HG03097 (cell line): Measurements from ENCODE around the gene ZDHHC7.
"Not testable (repeated sequence)": the region's sequence is repeated elsewhere in the genome, so short reads cannot be mapped to it uniquely, and the experiment has no call there.

Experiments used
- ATAC-seq: cut with Tn5 transposase; IDR thresholded peaks from one replicate; pipeline ENCODE4 v1.9.1; 2021; ENCODE audit not compliant: unreplicated experiment, low FRiP score

The ZDHHC7 gene, protein sequence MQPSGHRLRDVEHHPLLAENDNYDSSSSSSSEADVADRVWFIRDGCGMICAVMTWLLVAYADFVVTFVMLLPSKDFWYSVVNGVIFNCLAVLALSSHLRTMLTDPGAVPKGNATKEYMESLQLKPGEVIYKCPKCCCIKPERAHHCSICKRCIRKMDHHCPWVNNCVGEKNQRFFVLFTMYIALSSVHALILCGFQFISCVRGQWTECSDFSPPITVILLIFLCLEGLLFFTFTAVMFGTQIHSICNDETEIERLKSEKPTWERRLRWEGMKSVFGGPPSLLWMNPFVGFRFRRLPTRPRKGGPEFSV

DNA sequence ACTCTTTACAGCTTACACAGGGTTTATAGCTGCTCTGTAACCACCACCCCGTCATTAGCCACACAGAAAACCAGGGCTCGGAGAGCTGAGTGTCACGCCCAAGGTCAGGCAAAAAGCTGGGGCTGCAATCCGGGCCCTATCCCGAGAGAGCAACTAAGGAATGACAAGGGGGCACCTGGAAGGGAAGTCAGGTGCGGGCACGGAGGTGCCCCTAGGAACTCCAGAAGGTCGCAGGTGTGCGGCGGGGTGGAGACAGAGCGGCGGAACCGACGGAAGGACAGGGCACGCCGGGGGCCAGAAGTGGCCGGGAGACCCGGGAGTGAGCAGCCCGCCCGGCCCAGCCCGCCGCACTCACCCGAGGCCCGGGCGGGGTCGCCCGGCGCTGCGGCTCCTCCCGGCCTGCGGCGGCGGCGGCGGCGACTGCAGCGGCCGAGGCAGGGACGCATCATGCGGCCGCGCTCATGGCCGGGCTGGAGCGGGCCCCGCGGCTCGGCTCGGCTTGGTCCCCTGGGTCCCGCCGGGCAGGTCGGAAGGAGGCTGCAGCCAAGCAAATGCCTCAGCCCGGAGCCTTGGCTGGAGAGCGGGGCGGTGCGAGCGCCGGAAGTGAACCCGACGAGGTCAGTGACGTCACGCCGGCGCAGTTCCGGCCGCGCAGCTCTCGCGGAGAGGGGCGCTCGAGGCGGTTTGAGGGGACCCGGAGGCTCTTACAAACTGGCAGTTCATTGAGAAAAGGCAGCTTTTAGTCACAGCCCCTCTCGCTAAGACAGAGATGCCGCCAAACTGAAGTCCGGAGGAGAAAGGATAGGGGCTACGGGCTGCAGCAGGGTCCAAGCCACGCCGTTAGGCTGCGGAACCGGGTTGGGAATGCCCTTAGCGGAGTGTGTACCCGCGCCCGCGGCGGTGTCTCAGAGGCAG is at the start of gene ZDHHC7:
Gene ZDHHC7, minus strand, starts transcription at position 605 of the 915 bp plus-strand sequence. CDS start 20,917 bp downstream, outside the sequence.
- ATAC-seq, result peak; percentile 86

DNA sequence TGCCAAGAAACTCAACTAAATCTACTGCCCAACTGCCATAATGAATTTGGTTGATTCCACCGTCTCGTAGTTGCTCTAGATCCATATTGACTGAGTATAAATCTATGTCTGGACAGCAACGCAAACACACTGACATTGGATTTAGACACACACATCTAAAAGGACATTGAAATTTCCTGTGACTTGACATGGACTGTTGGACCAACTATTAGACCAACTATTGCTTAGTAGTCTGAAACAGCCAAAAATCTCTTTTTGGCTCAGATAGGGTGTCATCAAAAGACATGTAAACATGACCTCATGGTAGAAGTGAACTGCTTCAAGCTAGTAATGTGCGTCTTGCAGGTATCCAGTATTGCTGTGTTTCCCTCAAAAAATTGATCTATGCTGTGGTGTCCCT is 47.6 kb upstream of the ZDHHC7 start:
- ATAC-seq, result no peak

DNA sequence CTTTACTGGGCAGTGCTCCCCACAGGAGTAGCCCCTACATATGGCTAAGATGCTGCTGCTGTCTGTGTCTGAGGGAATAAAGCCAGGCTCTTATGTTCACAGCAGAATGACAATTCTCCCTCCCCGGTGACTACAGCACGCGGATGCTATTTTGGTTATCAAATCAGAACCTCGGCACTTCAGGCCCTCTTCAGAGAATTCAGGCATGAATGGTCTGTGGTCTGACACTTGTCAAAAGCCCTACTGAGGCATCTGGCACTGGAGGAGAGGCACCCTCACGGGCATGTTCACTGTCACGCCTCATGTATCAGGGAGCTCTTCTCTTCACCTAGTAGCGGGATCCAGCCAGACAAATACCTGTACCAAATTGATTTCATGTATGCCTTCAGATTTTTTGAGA is 46.6 kb upstream of the ZDHHC7 start:
- no peak for ATAC-seq

DNA sequence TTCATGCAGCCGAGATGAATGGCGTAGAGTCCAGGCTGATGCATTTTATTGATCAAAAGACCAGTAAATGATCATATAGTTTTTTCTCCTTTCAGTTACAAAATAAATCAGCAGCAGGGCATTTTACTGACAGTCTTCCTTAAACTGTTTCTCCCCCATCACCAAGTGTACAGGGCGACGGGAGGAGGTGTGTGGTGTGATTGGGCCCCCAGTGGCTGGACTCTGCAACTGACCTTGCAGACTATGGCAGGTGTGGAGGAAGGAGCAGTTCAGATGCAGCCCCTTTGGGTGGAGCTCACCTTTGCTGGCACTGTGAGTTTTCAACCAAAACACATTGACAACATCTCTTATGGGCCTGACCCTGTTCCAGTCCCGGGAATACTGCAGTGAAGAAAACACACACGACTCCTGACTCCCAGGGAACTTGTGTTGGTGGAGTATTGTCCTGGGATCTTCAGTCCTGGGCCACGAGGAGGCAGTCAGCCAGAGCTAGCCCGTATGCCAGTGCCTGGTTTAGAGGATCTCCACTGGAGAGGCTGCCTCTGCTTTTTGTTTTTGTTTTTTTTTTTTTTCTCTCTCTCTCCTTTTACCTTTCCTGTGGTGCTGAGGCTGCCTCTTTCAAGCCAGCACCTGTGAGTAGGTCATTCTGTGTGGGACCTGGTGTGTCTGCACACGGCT is 46.0 kb upstream of the ZDHHC7 start:
- no peak for ATAC-seq

DNA sequence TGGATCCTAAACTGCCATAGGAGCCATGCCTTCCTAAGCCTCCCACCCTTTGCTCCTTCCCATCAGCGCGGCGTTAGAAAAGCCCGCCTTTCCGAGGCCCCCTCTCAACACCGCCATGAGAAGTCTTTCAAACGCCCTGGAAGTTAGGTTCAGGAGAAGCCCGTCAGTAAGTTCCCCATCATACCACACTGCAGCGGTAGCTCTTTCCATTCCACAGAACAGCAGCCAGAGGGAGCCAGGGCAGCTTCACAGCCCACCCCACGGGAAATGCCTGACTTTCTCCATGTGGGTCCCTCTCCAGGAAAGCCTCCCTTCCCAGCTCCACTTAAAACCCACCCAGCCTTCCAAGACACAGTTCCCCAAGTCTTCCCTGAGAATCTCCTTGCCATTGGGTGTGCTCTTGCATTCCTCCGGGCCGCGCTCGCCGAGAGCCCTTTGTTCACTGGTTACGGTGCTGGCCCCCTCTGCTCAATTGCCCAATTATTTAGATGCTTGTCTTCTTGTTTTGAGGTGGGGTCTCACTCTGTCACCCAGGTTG is 44.9 kb upstream of the ZDHHC7 start:
- no peak for ATAC-seq

DNA sequence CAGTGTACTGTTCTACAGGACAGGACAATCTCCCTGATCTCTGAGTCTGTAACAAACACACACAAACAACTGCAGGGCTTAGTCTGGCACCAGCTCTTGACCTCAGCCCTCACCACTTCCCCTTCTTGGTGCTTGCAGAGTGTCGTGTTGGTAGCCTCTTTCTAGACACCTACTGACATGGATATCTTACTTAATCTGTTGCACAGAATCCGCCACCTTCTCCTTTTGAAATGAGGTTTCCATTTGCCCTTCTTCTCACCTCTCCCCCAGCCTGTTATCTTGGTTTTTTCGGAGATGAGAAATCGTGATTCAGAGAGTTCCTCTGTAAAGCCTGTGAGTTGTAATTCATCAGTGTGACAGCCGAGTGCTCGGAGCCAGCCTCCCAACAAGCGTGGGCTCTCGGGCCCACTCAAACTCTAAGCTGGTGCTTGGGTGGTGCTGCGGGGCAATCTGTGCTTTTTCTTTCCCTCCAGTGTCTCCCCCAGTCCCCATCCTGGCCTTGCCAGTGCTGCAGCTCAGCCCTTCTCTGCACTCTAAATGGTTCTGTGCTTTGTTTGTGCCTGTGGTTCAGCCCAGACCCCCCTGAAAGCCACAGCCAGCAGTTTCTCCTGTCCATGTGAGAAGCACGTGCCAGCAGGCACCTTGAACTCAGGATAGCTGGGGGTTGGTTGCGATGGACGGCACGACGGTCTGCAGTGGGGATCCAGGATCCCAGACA is 44.3 kb upstream of the ZDHHC7 start:
- peak; percentile 82 for ATAC-seq

DNA sequence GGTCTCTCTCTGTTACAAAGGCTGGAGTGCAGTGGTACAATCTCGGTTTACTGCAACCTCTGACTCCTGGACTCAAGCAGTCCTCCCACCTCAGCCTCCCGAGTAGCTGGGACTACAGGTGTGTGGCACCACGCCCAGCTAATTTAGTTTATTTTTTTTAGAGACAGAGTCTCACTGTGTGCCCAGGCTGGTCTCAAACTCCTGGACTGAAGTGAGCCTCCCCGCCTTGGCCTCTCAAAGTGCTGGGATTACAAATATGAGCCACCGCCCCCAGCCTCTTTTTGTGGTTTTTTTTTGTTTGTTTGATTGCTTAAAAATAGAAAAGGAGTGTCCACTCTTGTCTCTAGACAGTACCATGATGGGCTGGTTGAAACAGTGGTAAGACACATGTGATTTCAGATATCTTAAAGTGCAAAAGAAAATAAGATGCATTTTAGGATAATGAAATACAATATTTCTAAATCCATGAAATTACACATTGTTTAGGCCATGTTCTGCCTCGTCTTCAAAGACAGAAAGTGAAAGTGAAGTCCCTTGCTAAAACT is 43.7 kb upstream of the ZDHHC7 start:
- ATAC-seq, result no peak

DNA sequence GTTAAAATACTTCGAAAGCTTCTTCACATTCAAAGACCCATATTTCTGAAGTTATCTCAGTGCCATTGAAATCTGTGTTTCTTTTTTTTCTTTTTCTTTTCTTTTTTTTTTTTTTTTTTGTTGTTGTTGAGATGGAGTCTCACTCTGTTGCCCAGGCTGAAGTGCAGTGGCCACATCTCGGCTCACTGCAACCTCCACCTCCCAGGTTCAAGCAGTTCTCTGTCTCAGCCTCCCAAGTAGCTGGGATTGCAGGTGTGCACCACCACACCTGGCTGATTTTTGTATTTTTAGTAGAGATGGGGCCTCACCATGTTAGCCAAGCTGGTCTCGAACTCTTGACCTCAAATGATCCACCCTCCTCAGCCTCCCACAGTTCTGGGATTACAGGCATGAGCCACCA is 43.0 kb upstream of the ZDHHC7 start:
- not testable (repeated sequence) for ATAC-seq

DNA sequence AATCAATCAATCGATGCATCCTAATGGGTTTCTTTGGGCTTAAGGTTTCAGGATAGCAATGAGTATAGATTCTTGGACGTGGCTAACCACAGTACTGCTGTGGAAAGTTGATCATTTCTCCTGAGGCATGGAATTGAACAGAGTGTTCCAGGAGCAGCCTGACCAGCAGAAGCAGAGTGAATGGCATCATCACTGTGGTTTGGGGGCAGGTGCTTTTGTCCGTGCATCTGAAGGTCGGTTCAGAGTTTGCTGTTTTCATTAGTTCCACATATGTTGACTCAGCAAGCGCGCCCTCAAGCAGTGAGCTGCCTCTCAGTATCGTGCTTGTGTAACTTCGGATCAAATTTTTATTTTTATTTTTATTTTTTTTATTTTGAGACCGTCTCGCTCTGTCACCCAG is 41.2 kb upstream of the ZDHHC7 start:
- no peak for ATAC-seq

DNA sequence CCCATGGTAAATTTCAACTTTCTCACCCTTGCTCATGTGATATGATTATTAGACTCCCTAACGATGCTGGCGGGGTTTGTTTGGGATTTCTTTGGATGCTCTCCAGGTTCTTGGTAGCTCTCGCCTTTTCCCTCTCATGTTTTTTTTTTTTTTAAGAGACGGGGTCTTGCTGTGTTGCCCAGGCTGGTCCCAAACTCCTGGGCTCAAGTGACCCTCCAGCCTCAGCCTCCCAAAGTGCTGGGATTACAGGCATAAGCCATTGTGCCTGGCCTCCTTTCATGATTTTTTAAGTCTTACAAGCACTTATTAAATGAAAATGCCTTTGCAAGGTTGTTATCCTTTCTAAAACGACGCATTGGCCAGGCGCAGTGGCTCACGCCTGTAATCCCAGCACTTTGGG is 40.3 kb upstream of the ZDHHC7 start:
- ATAC-seq, result no peak

DNA sequence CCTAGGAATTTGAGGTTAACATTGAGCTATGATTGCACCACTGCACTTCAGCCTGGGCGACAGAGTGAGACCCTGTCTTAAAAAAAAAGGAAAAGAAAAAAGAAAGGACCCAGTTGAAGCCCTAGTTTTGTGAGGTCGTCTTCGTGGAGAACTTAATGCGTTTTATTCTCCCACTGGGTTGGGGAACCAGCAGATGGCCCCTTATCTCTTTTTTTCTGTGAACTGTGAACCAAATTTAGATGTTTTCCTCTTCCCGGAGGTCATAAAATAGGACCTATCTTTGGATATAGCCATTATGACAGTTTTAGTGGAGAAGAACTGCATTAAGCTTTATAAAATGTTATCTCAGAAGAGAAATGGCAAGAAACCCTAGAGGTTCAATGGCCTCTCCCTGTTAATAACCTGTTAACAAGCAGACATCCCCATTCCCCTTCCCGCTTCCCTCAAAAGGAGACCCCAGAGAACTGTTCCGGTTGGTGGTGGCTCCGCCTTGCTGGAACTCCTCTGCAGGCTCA is 39.8 kb upstream of the ZDHHC7 start:
- ATAC-seq, result no peak

DNA sequence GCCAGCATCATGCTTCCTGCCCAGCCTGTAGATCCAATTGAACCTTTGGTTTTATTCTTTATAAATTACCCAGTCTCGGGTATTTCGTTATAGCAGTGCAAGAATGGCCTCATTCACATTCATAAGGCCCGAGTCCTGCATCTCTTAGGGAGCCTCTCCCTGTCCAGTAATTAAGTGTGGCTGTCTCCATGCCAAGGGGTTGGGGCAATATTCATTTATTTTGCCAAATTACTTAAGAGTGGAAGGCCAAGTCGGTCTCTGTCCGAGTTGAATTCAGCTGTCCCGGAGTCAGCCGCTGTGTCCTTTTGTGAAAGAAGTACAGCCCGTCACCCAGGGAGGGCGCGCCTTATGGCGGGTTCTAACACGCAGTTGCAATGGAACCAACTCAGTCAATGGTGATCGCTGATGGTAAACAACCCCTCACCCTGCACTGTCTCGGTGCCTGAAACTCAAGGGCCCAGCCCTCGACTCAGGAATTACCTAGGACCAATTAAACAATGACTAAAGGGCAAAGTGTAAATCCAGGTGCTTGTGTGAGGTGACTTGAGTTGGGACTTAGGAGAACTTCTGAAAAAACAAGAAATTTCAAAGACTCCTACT is 38.5 kb upstream of the ZDHHC7 start:
- ATAC-seq, result no peak

DNA sequence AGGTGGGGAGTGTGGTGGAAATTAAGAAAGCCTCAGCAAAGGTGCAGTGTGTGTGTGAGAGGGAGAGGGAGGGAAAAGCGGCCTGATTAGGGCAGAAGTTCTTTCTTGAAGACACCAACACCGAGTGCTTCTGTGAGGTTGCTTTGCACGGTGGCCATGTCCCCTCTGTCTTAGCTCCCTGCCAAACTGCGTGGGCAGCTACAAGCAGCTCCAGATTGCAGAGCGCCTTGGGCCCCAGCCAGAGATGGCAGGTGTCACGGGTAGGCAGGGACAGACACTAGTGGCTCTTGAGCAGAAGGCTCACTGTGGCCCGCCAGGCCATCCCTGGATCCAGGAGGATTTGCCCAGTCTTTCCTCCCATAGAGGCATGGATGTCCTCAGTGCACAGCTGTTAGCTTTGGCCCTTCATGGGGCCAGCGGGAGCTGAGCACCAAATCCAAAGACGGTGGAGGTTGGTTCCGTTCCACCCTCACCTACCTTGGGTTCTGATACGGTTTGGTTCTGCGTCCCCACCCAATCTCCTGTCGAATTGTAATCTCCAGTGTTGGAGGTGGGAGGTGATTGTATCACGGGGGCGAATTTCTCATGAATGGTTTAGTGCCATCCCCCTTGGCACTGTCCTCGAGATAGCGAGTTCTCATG is 37.7 kb upstream of the ZDHHC7 start:
- ATAC-seq, result no peak

DNA sequence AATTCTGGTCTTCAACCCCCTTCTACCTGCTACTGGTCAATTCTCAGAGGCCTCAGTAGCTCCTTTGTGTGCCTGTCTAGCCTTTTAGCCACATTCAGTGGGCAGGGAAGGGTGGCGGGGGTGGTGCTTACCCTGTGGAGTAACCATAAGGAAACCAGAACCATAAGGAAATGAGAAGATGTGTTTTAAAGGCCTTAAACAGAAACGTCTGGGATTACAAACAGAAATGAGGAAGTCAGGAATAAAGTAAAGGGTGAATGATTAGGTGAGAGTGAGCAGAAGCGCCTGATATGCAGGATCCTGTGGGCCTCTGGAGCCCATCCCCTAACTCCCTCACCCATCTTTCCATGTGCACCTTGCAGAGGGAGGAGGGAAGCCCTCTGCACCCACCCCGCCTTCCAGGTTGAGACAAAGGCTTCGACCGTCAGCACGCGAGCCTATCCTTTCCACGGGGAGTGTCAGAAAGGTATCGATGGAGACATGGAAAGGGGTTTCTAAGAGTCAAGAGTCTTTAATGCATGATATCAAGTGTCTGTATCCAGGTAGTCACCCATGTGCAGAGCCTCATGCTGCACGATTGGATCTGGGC is 36.6 kb upstream of the ZDHHC7 start:
- ATAC-seq, result no peak

DNA sequence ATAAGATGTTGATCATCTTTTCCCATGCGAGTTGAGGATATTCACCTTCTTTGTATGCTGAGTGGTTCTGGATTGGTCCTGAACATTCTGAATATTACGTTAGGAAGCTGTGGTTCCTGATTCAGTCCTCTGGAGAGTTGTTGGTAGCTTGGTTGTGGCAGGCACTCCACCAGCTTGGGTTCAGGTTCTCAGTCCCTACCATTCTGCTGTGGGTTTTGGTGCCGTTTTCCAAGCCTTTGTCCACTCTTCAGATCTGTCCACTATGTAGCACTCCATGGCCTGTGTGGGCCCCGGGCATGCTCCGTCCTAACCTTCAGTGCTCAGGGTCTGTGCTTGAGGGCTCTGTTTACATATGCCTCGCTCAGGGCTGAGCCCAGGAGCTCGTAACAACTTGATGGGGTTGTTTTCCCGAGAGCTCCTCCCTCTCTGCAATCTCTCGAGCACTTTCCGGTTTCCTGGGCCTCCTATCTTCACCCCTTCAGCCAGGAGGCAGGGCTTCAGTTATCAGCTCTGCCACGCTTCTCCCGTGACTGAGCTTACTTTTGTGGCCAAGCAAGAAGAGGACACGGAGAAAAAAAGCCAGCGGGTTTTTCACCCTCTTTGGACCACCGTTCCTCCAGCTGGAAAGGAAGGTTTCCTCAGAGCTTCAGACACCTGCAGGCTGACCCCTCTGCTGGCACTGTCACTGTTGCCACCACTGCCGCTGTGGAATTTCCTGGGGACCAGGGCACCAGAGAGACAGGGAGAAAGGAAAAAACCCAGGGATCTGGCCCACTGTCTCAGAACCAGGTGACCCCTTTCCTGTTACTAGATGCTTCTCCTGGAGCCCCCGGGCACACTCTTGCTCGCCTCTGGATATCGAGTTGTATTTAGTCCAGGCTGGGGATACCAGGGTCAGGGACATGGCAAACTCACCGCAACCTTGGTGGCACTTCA is 35.9 kb upstream of the ZDHHC7 start:
- ATAC-seq, result no peak

DNA sequence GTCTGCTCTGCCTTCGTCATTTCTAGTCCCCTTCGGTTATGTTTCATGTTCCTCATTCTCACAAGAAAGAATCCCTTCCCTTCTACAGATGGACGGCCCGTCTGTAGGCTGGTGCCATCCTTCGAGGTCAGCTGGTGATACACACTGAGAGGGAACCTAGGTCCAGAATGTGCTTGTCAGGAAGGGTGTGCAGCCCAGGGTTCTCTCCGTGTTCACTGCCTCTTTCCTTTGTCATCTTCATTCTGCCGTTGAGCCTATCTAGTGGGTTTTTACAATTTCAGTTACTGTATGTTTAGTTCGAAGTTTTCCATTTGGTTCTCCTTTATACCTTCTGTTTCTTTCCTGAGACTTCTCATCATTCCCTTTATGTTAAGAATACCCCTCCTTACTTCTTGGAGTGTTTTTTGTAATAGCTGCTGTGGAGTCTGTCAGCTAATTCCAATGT is 35.2 kb upstream of the ZDHHC7 start:
- ATAC-seq, result no peak

DNA sequence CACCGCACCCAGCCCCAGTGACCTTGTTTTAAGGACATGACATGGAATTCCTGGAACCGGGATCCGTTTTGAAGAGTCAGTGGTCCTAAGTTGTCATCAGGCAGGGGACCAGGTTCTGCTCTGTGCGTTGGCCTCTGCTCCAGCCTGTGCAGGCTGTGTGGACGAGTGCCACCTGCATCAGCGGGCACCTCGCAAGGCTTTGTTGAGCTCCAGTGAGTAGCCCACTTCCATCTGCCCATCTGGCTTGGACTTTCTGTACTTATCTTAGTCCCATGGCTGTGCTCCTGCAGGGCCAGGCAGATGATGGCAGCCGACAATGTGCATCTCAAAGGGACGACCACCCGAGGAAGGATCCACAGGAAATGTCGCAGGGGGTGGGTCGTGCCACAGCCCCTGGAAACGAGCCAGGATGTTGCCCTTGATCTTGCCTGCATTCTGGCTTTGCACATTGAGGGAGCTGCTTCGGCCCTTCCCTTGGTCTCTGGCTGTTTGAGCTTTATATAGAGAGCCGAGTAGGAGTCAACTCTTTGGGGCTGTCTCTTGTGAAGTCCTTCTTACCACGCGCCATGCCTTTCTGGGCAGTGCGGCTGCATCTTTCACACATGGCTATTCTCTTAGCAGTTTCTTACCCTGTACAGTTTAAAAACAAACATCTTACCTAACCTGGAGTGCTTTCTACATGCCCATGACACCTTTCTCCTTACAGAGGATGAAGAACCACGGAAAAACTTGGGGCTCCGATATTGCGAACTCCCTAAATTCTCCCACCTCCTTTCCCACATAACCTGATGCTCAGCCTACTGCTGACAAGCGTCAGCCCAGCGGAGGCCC is 34.5 kb upstream of the ZDHHC7 start:
- no peak for ATAC-seq
